ACHN (cell line): Measurements from ENCODE around the gene USP22.
"Not testable (repeated sequence)": the region's sequence is repeated elsewhere in the genome, so short reads cannot be mapped to it uniquely, and the experiment has no call there.

Experiments used
- DNase-seq: peaks from one replicate; pipeline ENCODE4 v3.0.0-alpha.2; 2015
- in situ Hi-C: cut with HindIII; loops from 2 replicates; pipeline ENCODE4 v1.10.0; 2017; ENCODE audit warnings: low sequenced_read_pairs, low pct_ligation_motif_present, low pct_unique_long_range_greater_than_20kb

Gene USP22

DNA sequence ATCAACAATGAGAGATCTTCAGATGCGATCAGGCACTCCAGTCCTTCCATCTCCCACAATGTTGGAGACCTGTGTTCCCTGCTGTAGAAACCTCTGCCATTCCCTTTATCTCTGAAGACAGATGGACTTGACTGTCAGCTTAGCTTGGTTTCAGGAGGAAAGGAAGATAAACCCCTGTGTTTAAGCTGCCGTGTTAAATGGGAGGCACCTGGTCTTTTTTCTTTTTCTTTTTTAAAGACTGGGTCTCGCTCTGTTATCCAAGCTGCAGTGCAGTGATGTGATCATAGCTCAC lies 63.1 kb downstream of the USP22 start:
- no peak for DNase-seq
- in situ Hi-C loops, result no loop called here

DNA sequence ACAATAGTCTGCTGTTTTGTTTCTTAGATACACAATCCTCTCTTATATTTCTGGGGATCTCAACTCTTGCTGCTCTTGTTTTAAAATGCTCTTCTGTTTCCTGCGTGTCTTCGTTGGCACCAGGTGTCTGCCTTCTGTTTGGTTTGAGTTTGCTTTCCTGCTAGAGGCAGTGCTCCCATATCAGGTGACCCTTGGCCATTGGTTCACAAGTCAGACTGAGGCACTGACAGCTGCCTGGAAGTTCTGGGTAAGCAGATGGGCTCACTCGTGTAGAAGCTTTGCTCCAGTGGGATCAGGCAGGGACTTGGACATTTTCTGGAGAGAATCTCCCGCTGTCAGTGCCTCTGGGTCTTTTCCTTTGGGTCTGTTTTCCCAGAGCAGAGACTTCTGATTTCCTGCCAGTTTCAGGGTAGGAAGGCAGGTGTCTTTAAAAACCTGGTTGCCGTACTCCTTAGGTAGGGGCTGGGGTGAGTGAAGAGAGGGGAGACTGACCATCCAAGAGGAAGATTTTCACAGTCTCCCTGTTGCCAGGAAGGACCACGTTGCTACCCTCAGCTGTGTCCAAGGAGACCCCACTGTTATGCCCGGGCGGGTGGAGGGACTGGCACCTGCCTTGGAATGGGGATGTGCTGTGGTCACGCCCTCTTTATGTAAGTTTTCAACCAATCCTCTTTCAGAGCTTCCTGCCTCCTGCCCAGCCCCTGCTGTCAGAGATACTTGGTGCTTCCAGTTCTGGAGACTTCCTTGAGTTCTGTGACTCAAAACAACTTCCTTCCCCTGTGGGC lies 63.6 kb downstream of the USP22 start:
- in situ Hi-C loops, result not testable (repeated sequence)

DNA sequence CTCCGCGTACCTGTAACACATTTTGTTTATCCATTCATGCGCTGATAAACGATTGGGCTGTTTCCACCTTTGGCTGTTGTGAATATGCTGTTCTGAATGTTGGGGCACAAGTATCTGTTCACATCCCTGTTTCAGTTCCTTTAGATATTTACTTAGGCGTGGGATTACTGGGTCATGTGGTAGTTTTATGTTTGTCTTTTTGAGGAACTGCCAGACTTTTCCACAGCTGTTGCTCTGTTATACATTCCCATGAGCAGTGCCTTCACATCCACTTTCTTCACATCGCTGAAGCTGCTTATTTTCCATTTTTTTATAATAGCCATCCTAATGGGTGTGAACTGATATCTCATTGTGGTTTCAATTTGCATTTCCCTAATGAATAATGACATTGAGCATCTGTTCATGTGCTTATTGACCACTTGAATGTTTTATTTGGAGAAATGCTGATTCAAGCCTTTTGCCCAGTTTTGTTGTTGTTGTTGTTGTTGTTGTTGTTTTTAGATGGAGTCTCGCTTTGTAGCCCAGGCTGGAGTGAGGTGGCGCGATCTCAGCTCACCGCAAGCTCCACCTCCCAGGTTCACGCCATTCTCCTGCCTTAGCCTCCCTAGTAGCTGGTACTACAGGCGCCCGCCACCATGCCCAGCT lies 65.1 kb downstream of the USP22 start:
- in situ Hi-C loops, DNase-seq: not testable (repeated sequence)

More for the DNA sequence above, 63.6 kb downstream of the USP22 start:
- DNase-seq, result not testable (repeated sequence)

DNA sequence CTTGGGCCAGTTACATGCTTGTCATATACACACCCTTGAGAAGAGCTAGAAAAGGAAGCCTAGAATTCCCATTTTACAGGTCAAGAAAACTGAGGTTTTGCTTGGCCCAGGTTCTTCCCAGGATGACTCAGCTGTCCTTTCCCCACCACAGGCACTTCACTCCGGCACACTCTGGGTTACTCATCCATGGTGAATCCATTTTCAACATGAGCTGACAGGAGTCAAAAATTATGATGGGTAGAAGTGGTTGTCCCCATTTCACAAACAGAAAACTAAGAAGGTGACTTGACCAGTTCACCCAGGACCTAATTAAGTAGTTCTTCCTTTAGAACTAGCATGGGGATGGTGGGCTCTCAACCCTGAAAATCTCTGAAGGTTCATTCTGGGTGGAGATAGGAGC lies 67.2 kb downstream of the USP22 start:
- DNase-seq, result peak; percentile 27
- in situ Hi-C loops, result no loop called here

DNA sequence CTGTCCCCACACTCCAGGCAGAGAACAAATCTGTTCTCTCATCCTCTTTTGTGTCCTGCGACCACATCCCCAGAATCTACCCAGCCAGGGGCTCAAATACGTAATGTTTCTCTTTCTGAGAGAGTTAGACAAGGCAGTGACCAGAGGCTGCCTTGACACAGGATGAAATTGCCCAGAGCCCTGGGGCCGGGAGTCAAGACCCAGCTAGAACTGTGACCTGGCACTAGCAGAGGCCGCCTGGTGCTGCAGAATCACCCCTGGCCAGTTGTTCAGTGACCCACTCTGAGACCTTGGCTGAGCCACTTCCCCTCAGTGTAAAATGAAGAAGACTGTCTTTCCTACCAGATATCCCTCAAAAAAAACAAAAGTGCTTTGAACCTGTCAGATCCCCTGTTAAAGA lies 72.5 kb downstream of the USP22 start:
- DNase-seq, result no peak
- in situ Hi-C loops, result no loop called here

DNA sequence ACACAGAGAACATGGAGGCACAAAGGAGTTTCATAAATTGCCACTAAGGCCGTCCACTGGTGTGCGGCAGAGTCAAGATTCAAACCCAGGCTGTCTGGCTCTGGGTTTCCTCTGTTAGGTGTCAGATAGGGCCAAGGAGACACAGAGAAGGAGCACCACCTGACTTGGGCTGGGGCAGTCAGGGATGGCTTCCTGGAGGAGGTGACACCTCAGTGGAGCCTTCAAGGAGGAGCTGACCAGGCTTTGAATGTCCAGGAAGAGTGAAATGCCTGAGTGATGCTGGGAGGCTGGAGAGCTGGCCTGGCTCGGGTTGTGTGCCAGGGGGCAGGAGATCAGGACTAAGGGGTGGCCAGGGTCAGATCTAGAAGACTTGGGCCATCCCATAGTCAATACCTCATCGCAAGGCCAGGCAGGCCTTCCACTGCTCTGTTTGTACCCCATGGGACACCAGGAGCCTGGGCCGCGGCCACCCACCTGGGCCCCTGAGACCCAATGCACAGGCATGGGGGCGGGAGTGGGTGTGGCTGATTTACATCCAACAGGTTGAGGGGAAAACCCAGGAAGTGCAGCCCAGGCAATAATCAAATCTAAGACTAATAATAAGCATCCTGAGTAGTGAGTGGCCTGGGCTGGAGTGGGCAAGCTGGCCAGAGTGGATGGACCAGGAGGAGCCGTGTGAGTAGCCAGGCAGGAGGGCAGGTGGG lies 73.7 kb downstream of the USP22 start:
- in situ Hi-C loops, result no loop called here
- no peak for DNase-seq

DNA sequence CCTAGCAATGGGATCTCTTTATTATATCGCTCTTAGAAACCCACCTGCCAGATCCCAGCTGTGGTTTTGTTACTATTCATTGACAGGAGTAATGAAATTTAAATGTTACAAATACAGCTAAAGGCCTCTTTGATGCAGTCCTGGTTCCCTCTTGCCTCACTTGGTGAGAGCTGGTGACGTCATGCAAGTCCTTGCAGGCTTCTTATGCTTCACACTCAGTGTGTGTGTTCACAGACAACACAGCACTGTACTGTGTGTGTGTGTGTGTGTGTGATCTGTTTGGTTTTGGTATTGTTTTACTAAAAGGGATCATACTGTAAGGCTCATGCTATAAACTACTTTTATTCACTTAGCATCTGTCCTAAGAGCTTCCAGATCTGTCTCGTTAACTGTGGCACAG lies 75.0 kb downstream of the USP22 start:
- no peak for DNase-seq
- in situ Hi-C loops, result no loop called here

DNA sequence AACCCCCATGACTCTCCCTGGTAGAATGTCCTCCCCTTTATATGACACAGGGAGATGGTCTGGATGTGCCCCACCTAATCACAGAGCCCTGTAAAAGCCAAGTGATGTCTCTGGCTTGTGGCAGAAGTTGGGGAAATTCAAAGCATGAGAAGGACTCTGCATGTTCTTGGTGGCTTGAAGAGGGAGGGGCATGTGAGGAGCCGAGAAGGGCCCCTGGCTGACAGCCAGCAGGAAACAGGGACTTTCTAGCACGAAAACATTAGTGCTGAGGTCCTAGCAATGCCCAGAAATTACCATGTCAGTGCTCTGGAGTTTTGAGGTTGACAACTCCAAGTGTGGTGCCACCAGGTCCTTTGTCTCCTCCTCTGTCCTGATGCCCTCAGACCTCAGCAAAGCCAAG lies 75.9 kb downstream of the USP22 start:
- no peak for DNase-seq
- in situ Hi-C loops, result no loop called here

DNA sequence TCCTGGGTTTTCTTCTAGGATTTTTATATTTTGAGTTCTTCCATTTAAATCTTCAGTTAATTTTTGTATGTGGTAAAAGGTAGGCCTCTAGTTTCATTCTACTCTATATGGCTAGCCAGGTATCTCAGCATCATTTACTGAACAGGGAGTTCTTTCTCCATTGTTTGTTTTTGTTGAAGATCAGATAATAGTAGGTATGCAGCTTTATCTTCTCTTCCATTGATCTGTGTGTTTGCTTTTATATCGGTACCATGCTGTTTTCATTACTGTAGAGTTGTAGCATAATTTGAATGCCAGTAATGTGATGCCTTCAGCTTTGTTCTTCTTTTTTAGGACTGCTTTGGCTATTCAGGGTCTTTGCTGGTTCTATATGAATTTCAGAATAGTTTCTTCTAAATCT lies 77.3 kb downstream of the USP22 start:
- in situ Hi-C loops, result no loop called here
- no peak for DNase-seq

DNA sequence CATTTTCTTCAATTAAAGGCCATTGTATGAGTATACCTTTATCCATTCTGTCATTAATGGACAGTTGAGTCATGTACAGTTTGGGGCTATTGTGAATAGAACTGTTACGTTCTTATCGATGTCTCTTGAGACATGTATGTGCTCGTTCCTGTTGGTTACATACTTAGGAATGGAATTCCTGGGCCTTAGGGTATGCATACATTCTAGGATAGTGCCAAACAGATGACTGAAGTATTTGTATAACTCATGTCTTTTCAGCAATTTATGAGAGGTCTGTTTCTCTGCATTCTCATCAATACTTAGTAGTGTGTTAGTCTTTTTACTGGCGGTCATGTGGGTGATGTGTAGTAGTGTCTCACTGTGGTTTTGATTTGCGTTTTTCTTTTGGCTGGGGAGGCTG lies 81.2 kb downstream of the USP22 start:
- in situ Hi-C loops, result no loop called here
- DNase-seq, result no peak

DNA sequence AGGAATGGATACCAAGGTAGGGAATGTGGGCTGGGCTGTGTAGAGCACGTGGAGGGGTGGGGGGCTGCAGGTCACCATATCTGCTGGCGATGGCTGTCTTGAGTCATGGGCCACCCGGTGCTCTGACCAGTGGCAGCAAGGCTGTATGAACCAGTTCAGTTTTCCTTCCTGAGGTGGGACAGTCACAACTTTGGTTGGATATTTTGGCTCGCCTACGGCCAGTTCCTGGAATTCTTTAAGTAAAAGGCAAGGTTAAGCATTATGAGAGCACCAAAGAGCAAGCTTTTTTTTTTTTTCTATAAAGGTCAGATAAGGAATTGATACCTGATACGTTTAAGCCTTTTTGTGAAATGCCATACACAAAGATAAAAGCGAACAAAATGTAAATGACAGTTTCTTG lies 81.9 kb downstream of the USP22 start:
- in situ Hi-C loops, result no loop called here
- no peak for DNase-seq

DNA sequence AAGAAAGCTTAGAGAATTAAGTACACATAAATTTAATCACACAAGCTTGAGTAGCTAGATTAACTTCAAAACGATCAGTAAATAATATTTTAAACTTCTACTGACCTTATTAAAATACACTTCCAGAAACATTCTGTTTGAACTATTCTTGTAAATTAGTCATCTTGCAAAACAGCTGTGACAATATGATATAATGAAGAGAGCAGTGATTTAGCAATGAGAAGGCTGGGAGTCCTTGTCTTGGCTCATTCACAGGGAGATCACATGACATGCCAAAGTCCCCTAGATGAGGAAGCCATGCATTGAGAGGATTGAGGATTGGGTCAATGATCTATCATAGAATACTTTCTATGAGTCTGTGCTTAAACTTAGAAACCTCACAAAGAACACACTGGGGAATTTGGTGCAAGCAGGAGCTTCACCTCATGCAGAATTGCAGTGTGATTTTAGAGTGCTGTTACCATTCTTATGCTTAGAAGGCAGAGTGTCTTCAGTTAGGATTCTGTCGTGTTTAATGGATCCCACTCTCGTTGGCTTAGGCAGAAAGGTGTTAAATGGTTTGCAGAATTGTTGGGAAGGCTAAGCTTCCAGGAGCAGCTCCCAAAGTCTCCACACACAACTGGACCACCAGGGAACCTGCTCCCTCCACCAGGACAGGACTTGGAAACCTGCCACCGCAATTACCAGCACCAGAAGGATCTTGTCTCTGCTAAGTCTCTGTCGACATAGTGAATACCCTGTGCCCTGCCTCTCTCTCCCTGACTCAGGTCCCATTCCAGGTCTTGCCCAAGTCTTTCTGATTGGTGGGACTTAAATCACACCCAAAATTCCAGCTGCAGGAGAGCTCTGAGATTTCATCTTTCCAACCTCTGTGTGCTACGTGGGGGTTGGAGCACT lies 87.1 kb downstream of the USP22 start:
- in situ Hi-C loops, result no loop called here
- DNase-seq, result no peak

DNA sequence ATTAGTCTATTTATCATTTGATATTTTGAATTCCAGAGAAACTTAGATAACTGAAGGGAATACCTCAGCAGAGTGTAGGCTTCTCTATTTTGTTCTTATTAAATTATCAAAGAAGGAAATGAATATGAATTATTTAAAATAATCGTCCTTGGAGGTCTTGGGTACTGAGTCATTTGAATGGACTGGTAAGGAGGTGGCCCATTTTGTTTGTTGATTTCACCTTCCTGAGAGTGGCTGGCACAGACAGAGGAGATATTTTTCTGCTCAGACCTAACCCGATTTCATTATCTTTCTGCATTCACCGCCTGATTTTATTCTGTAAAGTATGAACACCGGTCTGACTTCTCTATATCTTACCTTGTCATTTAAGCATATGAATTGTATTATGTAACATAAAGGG lies 88.0 kb downstream of the USP22 start:
- in situ Hi-C loops, result no loop called here

DNA sequence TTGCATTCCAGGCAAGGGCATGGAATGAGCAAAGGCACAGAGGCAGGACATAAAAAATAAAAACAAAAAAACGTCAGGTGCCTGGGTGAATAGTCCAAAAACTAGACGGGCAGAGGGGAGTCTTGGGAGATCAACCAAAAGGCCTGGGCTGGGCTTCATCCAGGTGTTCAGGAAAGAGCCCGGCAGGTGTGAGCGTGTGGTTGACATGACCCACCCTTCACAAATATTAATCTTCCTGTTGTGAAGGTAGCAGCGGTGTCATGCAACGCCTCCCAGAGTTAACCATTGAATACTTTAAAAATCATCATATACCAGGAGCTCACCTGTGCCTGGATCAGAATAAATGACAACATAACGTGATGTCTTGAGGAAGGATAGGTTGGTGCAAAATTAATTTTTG lies 90.6 kb downstream of the USP22 start:
- DNase-seq, result no peak
- in situ Hi-C loops, result no loop called here

More for the DNA sequence above, 88.0 kb downstream of the USP22 start:
- no peak for DNase-seq
